Immature natural killer cell (primary cell): ENCODE results near the gene RARB. TPM values are rescaled to one million over a fixed set of nuclear protein-coding genes. Genes with fewer than 3 reads are reported as not detected.

Source experiments
- DNase-seq, 3 donors: peaks; one replicate each; pipeline ENCODE4 v3.0.0; 2022; ENCODE audit warnings: mixed read lengths in 1 of 3
- H3K27ac Mint-ChIP-seq, 6 donors: one replicate each; pipeline ENCODE4 v1.8.0; 2020; ENCODE audit warnings: mixed read lengths in 6 of 6, mild to moderate bottlenecking in 5 of 6, inconsistent platforms in 4 of 6, moderate library complexity in 3 of 6
- H3K27me3 Mint-ChIP-seq, 3 donors: one replicate each; pipeline ENCODE4 v1.8.0; 2020 to 2021; ENCODE audit warnings: low read depth in 3 of 3, mild to moderate bottlenecking in 3 of 3, mixed read lengths in 3 of 3, moderate library complexity in 3 of 3, inconsistent platforms in 1 of 3
- H3K36me3 Mint-ChIP-seq, 3 donors: one replicate each; pipeline ENCODE4 v1.8.0; 2020; ENCODE audit warnings: mixed read lengths in 3 of 3, inconsistent platforms in 2 of 3, mild to moderate bottlenecking in 2 of 3
- H3K4me1 Mint-ChIP-seq, 2 donors: one replicate each; pipeline ENCODE4 v1.8.0; 2020; ENCODE audit warnings: inconsistent platforms in 2 of 2, mild to moderate bottlenecking in 2 of 2, mixed read lengths in 2 of 2, moderate library complexity in 1 of 2
- H3K4me3 Mint-ChIP-seq, 5 donors: one replicate each; pipeline ENCODE4 v1.8.0; 2020; ENCODE audit warnings: mild to moderate bottlenecking in 5 of 5, mixed read lengths in 5 of 5, inconsistent platforms in 3 of 5, moderate library complexity in 3 of 5
- H3K9me3 Mint-ChIP-seq, 6 donors: one replicate each; pipeline ENCODE4 v1.8.0; 2020; ENCODE audit warnings: mild to moderate bottlenecking in 6 of 6, mixed read lengths in 6 of 6, inconsistent platforms in 4 of 6, moderate library complexity in 3 of 6
- polyA plus RNA-seq, 3 donors: library from polyadenylated mRNA; unstranded; fragments of 300-500 nt; fragmentation: Illumina TruSeq; gene quantifications; one replicate each; pipeline ENCODE4 v1.2.3, GENCODE V29; 2021

RARB gene
- under 1 TPM in 2 of 3 donors, not detected in 1; 0.19 to 0.61 TPM for polyA plus RNA-seq

GRCh38 chr3:25427942-25428788, at the start of gene RARB:
RARB (plus strand) TSS chr3:25428263; CDS start chr3:25428732, 469 bp downstream.
- peak in 2 of 3 donors; percentile 2 to 7 for DNase-seq
- no peaks in the 10 kb centered on the region for H3K36me3 Mint-ChIP-seq
- no peaks in the 10 kb centered on the region for H3K9me3 Mint-ChIP-seq
- H3K4me3 Mint-ChIP-seq = peak within 1 kb of the TSS; percentile 70 to 94 (median 84)
- peaks cover 16 to 21% of the 10 kb centered on the region in 2 donors for H3K4me1 Mint-ChIP-seq
- H3K27ac Mint-ChIP-seq = no peak within 1 kb of the TSS
- H3K27me3 Mint-ChIP-seq = peaks cover 28 to 33% (median 32%) of the 10 kb centered on the region in 3 donors

DNA sequence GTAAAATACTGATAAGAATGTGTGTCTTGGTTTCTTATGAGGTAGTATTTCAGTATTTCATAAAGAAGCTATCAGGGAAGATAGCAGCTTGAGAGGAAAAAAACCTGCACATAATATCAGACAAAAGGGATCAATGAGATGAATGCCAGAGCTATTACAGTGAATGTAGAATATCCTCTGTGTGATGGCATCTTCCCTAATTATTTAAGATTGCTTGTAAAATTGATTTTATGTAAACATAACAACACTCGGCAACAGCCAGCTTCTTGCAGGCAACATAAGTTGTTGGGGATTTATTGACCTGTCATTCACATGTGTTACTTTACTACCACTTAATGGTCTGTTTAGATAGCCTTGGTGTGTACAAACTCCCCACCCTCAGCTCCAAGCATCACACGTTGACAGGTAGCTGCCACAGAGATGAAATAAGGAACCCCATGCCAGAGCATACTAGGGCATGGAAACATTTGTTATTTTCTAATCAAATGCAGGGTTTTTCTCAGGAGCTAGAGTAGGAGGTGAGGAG, 49.2 kb upstream of the RARB start:
- Mint-ChIP-seq H3K27ac (no peak overlapping the region), H3K36me3 (no peaks in the 10 kb centered on the region), H3K27me3 (peaks cover 4 to 11% (median 5%) of the 10 kb centered on the region in 3 donors), H3K9me3 (peaks cover 0 to 1% (median 0%) of the 10 kb centered on the region in 6 donors), H3K4me1 (no peaks in the 10 kb centered on the region), H3K4me3 (no peak overlapping the region)
- no peak for DNase-seq

- DNase-seq = no peak
- Mint-ChIP-seq H3K36me3 (no peaks in the 10 kb centered on the region), H3K9me3 (peaks cover 0 to 1% (median 0%) of the 10 kb centered on the region in 6 donors), H3K27ac (no peak overlapping the region), H3K27me3 (peaks cover 3 to 11% (median 7%) of the 10 kb centered on the region in 3 donors), H3K4me3 (no peak overlapping the region), H3K4me1 (no peaks in the 10 kb centered on the region)
Measured at GRCh38 chr3:25380222-25380739, 47.8 kb upstream of the RARB start.

GRCh38 chr3:25381083-25381482, 47.0 kb upstream of the RARB start:
- Mint-ChIP-seq H3K9me3 (peaks cover 0 to 1% (median 0%) of the 10 kb centered on the region in 6 donors), H3K27me3 (peaks cover 3 to 11% (median 7%) of the 10 kb centered on the region in 3 donors), H3K27ac (no peak overlapping the region), H3K36me3 (no peaks in the 10 kb centered on the region), H3K4me1 (no peaks in the 10 kb centered on the region), H3K4me3 (no peak overlapping the region)
- DNase-seq = no peak

DNA sequence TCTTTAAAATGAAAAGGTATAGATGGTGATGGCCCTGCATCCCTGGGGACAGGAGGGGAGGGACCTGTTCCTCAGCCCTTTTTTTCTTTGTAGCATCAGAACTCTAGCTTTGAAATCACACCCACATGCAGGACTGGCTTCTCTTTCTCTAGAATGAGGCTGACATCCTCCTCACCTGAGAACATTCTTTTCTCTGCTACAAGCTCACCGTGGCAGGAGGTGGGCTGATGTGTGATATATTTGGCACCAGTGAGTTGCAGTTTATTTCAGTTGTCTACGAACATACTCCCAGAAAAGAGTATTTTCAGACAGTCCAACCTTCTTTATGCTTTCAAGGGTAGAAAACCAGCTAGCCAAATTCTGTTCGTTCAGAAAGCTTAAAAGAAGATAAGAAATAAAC, 43.6 kb upstream of the RARB start:
- no peak overlapping the region for H3K4me3 Mint-ChIP-seq
- peaks cover 4 to 10% (median 10%) of the 10 kb centered on the region in 3 donors for H3K27me3 Mint-ChIP-seq
- no peak for DNase-seq
- no peaks in the 10 kb centered on the region for H3K36me3 Mint-ChIP-seq
- H3K4me1 Mint-ChIP-seq = no peaks in the 10 kb centered on the region
- no peak overlapping the region for H3K27ac Mint-ChIP-seq
- no peaks in the 10 kb centered on the region for H3K9me3 Mint-ChIP-seq

DNA sequence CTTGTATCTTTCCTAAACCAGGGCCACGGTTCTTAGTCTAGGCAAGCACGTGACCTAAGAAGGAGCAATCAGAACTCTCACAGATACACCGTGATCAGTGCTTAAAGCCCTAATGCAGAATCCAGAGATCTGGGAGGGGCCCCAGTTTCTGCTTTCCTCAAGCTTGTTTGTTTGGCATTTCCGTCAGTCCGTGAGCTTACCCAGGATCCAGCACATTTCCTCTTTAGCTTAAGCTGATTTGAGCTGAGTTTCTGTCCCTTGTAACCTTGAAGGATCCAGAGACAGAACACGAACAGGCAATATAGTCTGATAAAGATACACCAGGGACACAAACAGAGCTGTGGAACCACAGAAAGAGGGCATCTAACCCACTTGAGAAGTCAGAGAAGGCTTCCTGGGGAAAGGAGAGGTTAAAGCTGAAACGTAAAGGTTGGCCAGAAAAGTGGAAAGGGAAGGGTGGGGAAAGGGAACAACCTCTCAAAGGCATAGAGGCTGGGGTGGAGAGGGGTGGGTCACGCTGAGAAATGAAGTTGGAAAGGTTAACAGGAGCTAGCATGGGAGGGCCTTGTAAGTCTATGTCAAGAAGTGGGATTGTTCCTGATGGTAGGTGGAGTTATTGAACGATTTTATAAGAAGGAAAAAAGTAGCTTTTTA, 42.1 kb upstream of the RARB start:
- DNase-seq = no peak
- no peak overlapping the region for H3K27ac Mint-ChIP-seq
- H3K9me3 Mint-ChIP-seq = no peaks in the 10 kb centered on the region

DNA sequence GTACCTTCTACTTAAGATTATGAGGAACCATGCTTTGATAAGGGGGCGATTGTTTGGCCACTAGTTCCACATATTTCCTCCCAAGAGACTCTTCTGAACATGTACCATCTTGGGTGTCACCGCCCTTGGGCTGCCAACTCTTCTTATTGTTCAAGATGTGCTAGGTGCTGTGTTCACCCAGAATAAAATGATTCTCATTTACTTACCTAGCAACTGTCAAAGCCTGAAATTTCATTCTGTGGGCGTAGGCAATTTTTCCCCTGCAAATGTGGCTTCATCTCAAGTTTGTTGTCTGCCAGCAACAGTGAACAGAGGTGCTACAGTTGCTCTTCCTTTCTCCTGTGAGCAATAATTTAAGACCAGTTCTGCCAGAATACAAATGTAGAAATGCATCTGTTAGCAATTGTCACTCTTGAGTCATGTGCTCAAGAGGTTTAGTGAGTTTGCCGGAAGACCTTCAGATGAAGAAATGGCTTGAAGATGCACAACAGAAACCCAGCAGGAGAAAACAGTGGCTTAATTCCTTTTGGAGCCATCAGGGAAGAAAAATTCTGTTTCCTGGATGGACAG, 41.3 kb upstream of the RARB start:
- no peak overlapping the region for H3K27ac Mint-ChIP-seq
- no peak for DNase-seq
- no peaks in the 10 kb centered on the region for H3K36me3 Mint-ChIP-seq
- no peaks in the 10 kb centered on the region for H3K9me3 Mint-ChIP-seq
- no peak overlapping the region for H3K4me3 Mint-ChIP-seq
- no peaks in the 10 kb centered on the region for H3K4me1 Mint-ChIP-seq
- H3K27me3 Mint-ChIP-seq = peaks cover 0 to 7% (median 2%) of the 10 kb centered on the region in 3 donors

More for the DNA sequence above, 42.1 kb upstream of the RARB start:
- Mint-ChIP-seq H3K36me3 (no peaks in the 10 kb centered on the region), H3K4me3 (no peak overlapping the region), H3K27me3 (peaks cover 2 to 7% (median 2%) of the 10 kb centered on the region in 3 donors), H3K4me1 (no peaks in the 10 kb centered on the region)

DNA sequence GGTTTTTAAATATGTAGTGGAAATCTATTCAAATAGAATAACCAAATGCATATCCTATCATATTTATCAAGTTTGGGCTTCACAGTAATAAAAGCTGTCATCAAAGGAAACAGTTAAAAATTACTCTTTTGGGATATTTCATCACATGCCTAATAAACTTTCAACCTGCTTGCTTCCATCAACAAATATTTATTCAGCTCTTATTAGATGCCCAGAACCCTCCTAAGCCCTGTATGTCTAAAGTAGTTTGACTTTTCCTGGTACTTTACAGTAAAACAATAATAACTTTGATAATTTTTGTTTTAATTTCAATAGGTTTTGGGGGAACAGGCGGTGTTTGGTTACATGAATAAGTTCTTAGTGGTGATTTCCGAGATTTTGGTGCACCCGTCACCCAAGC, 37.5 kb upstream of the RARB start:
- no peak overlapping the region for H3K4me3 Mint-ChIP-seq
- H3K27ac Mint-ChIP-seq = no peak overlapping the region
- peaks cover 2 to 5% (median 5%) of the 10 kb centered on the region in 3 donors for H3K27me3 Mint-ChIP-seq
- no peaks in the 10 kb centered on the region for H3K4me1 Mint-ChIP-seq
- no peaks in the 10 kb centered on the region for H3K9me3 Mint-ChIP-seq
- no peak for DNase-seq
- no peaks in the 10 kb centered on the region for H3K36me3 Mint-ChIP-seq

DNA sequence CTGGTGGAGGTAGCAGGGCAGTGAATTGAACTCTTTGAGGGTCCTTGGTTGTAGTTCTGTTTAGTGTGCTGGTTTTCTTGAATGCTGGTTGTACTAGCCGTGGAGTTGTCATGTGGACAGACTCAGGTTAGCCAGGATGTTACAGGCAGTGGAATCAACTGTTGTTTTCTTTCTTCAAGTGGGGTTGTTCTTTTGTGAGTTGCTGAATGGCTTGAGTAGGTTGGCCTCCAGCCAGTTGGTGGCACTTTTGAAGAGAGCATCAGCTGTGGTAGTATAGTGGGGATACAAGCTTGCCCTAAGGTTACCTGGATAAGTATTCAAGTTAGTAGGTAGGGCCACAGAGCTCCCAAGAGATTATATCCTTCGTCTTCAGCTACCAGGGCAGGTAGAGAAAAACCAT, 31.8 kb upstream of the RARB start:
- no peak overlapping the region for H3K27ac Mint-ChIP-seq
- H3K36me3 Mint-ChIP-seq = no peaks in the 10 kb centered on the region
- peak overlapping the region in 1 of 5 donors; percentile 0 for H3K4me3 Mint-ChIP-seq
- DNase-seq = no peak
- peaks cover 4 to 11% (median 5%) of the 10 kb centered on the region in 3 donors for H3K27me3 Mint-ChIP-seq
- H3K4me1 Mint-ChIP-seq = peaks cover 14 to 17% of the 10 kb centered on the region in 2 donors
- H3K9me3 Mint-ChIP-seq = no peaks in the 10 kb centered on the region

GRCh38 chr3:25396686-25397085, 31.4 kb upstream of the RARB start:
- no peak for DNase-seq
- Mint-ChIP-seq H3K27me3 (peaks cover 4 to 11% (median 5%) of the 10 kb centered on the region in 3 donors), H3K4me3 (peak overlapping the region in 2 of 5 donors; percentile 0 to 43), H3K4me1 (peaks cover 14 to 17% of the 10 kb centered on the region in 2 donors), H3K9me3 (no peaks in the 10 kb centered on the region), H3K27ac (no peak overlapping the region), H3K36me3 (no peaks in the 10 kb centered on the region)

DNA sequence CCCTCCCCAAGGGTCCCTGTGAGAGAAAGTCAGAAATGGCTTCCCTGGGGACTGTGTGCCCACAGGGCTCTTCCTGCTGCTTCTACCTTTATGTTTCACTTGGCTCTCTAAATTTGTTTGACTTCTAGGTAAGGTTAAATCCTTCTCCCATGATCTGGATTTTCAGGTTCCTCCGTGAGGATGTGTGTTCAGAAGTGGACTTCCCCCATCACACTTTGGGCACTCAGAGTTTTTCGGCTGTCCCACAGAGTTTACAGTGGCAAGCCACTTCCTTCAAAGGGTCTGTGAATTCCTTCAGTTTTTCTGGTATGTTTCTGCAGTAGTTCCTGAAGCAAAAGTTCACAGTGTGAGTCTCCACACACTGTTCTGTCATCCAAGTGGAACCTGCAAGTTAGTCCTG, 30.9 kb upstream of the RARB start:
- Mint-ChIP-seq H3K27ac (no peak overlapping the region), H3K4me3 (peak overlapping the region in 3 of 5 donors; percentile 0 to 65 (median 51))

DNA sequence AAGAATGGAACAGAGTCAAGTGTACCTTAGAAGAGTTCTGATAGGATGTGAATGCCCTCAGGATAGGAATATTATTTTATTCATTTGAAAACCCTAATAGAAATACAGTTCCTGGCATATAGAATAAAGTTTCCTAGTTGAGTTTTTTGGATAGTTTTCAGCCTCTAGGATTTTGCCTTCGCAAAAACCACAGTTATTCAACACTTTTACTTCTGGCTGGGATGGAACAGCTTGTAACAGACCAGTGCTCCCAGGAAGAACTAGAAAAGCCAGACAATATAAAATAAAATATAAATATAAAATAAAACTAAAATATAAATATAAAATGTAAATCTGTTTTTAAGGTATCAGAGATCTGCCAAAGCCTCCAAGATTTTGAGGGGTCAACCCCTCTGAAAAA, 27.5 kb upstream of the RARB start:
- peaks cover 2 to 9% (median 6%) of the 10 kb centered on the region in 3 donors for H3K27me3 Mint-ChIP-seq
- no peak for DNase-seq
- peaks cover 14 to 17% of the 10 kb centered on the region in 2 donors for H3K4me1 Mint-ChIP-seq
- no peaks in the 10 kb centered on the region for H3K9me3 Mint-ChIP-seq
- H3K36me3 Mint-ChIP-seq = no peaks in the 10 kb centered on the region
- H3K27ac Mint-ChIP-seq = no peak overlapping the region
- no peak overlapping the region for H3K4me3 Mint-ChIP-seq

More for the DNA sequence above, 30.9 kb upstream of the RARB start:
- DNase-seq = no peak
- H3K36me3 Mint-ChIP-seq = no peaks in the 10 kb centered on the region
- H3K27me3 Mint-ChIP-seq = peaks cover 4 to 10% (median 8%) of the 10 kb centered on the region in 3 donors
- H3K9me3 Mint-ChIP-seq = no peaks in the 10 kb centered on the region
- peaks cover 14 to 17% of the 10 kb centered on the region in 2 donors for H3K4me1 Mint-ChIP-seq

GRCh38 chr3:25403968-25404367, 24.1 kb upstream of the RARB start:
- H3K36me3 Mint-ChIP-seq = no peaks in the 10 kb centered on the region
- H3K9me3 Mint-ChIP-seq = no peaks in the 10 kb centered on the region
- no peak overlapping the region for H3K27ac Mint-ChIP-seq
- no peak overlapping the region for H3K4me3 Mint-ChIP-seq
- H3K27me3 Mint-ChIP-seq = peaks cover 0 to 4% (median 3%) of the 10 kb centered on the region in 3 donors
- DNase-seq = no peak
- H3K4me1 Mint-ChIP-seq = no peaks in the 10 kb centered on the region
